Heart right ventricle (tissue), 16 donors: ENCODE results near the gene CTNNA1. TPM values are rescaled to one million over a fixed set of nuclear protein-coding genes. Genes with fewer than 3 reads are reported as not detected.

Experiments
- ATAC-seq, 8 donors: fragments of 200-7000 bp; cut with Tn5 transposase; one replicate each; pipeline ENCODE4 v1.9.1; 2020; ENCODE audit warnings: mild to moderate bottlenecking in 8 of 8, moderate library complexity in 8 of 8, moderate number of reproducible peaks in 1 of 8
- DNase-seq, 2 donors: peaks; one replicate each; pipeline ENCODE4 v3.0.0-alpha.2; 2020
- H3K27ac ChIP-seq, 10 donors: fragments of 200-600 bp; sonication (generic) in 2 of 10; one replicate each; pipeline versions ENCODE4 v1.5.0 to v1.8.0; 2020 to 2022; ENCODE audit warnings: mild to moderate bottlenecking in 3 of 10
- H3K27me3 ChIP-seq, 7 donors: fragments of 200-600 bp; one replicate each; pipeline ENCODE4 v1.8.0; 2021 to 2022; ENCODE audit warnings: mild to moderate bottlenecking in 2 of 7
- H3K36me3 ChIP-seq, 9 donors: fragments of 200-600 bp; sonication (generic) in 1 of 9; one replicate each; pipeline versions ENCODE4 v1.5.0 to v1.8.0; 2020 to 2022; ENCODE audit warnings: mild to moderate bottlenecking in 2 of 9
- H3K4me1 ChIP-seq, 9 donors: fragments of 200-600 bp; sonication (generic) in 1 of 9; one replicate each; pipeline versions ENCODE4 v1.5.0 to v1.8.0; 2020 to 2022; ENCODE audit warnings: mild to moderate bottlenecking in 4 of 9
- H3K4me3 ChIP-seq, 10 donors: fragments of 200-600 bp; sonication (generic) in 2 of 10; one replicate each; pipeline versions ENCODE4 v1.5.0 to v1.8.0; 2020 to 2022; ENCODE audit warnings: mild to moderate bottlenecking in 7 of 10, moderate library complexity in 2 of 10
- H3K9me3 ChIP-seq, 11 donors: fragments of 200-600 bp in 10 of 11; sonication (generic) in 2 of 11; one replicate each; pipeline versions ENCODE4 v1.5.0 to v1.8.0; 2013 to 2022; ENCODE audit warnings: mild to moderate bottlenecking in 2 of 11, control low read depth in 1 of 11, moderate library complexity in 1 of 11
- CTCF ChIP-seq, 9 donors: fragments of 200-600 bp; sonication (generic) in 2 of 9; IDR thresholded peaks; one replicate each; pipeline versions ENCODE4 v1.5.0 to v1.8.0; 2021 to 2022; ENCODE audit warnings: antibody characterized with exemption in 9 of 9, mild to moderate bottlenecking in 5 of 9, moderate library complexity in 1 of 9
- WGBS, 2 donors: extraction: QIAGEN DNeasy Blood & Tissue Kit; methylation state at CpG; one replicate each; pipeline ENCODE4 v1.1.7; 2013; ENCODE audit warnings: inconsistent platforms in 1 of 2; 5-methylcytosine and 5-hydroxymethylcytosine counted together
- intact Hi-C, 10 donors: fragments of 100-400 bp; cut with DNase I; formaldehyde crosslinking; loops; one replicate each; pipeline versions ENCODE4 v1.11.1 to v1.14.2; 2022
- polyA plus RNA-seq, 2 donors: library from polyadenylated mRNA; stranded (reverse); fragments of 200-250 nt; gene quantifications; one replicate each; pipeline ENCODE4 v1.2.3, GENCODE V29; 2013
- total RNA-seq, 10 donors: library from RNA; stranded (reverse); fragmentation: NEBNext Ultra II Directional in 3 of 10; extraction: Animal tissue kit (Norgen Biotek cat#: 25700) in 3 of 10; gene quantifications; one replicate each; pipeline versions ENCODE4 v1.2.1 to v1.2.4, GENCODE V29; 2021 to 2023
- donor health status: Arrhythmogenic right ventricular cardiomyopathy.
- donor health status: ischemic (EF 13 %, LVEDD 7.1; RV severe dilation, severe dysfunction).
- donor health status: healthy with polysubstance abuse.
- donor health status: DM: no; HTN: yes; CAD: no.
- donor health status: DM: no; HTN: no; CAD: no.
- donor health status: ischemic (EF 25% LVEDD 6.9; RV normal size, moderate dysfunction).
- donor health status: ischemic (EF 25% LVEDD 5.7; RV mildly dilated, moderate dysfunction).
- donor health status: healthy.
- donor health status: DM: yes; HTN: yes; CAD: no.
- donor health status: Ischemic cardiomyopathy.
- donor health status: ischemic (EF 35%, LVEDD 5.7; RV mildly dilated, moderate dysfunction).
- donor health status: nonischemic (EF 11% LVEDD 7.7; RV severe dilation, severe dysfunction).
- donor health status: DM: yes; HTN: yes; CAD: no.
- donor health status: PGD.
- donor health status: ischemic (EF 29% LVEDD 5.4; RV normal size, mild dysfunction).
- donor health status: nonischemic (EF 23%, LVEDD 6.1; RV moderate dilation, normal function).

CTNNA1 gene
- total and polyA plus RNA-seq, 12 donors = 128 to 416 (median 379) TPM

- 94 to 97% methylated on average over 8 of the region's 8 CpGs for WGBS, 2 donors
- DNase-seq = no peak
Observed at GRCh38 chr5:138946241-138946623, 193.0 kb downstream of the CTNNA1 start.

DNA sequence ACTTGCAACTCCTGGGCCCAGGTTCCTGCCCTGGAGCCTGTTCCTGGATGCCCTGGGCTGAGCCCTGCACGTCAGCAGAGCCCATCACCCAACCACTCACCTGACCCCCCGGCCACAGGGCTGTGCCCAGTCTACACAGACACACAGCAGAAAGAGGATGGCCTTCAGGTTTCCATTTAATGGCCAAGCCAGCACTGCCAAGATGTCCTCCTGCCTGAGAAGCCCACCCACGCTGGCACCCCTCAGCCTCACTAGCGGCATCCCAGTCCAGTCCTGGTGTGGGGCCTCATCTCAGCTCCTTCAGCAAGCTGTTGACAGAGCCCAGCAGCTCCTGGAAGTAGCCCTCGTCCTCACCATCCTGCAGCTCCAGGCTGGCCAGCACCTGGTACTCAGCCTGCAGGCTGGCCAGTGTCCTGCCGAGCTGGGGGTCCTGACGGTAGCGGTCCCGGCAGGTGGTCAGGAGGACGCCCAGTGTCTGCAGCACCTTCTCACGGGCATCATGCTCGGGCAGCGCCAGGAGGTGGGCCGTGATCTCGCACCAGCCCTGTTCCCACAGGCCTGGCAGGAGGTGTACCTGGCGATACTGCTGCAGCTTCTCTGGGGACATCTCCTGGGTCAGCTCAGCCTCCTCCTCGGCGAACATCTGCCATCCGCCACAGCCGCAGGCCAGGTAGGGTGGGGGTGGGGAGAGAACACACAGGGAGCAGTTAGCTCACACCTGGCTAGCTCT is 193.8 kb downstream of the CTNNA1 start:
- 96% methylated on average over 20 of the region's 20 CpGs for WGBS, 2 donors
- ATAC-seq = no peak
- no peak overlapping the region for H3K4me3 ChIP-seq
- H3K9me3 ChIP-seq = no peaks in the 10 kb centered on the region
- peaks cover 6 to 61% (median 42%) of the 10 kb centered on the region in 9 donors for H3K4me1 ChIP-seq
- H3K27ac ChIP-seq = no peak overlapping the region
- peaks cover 0 to 24% (median 0%) of the 10 kb centered on the region in 9 donors for H3K36me3 ChIP-seq
- intact Hi-C loops = no loop called here
- no peaks in the 10 kb centered on the region for H3K27me3 ChIP-seq
- TF ChIP-seq CTCF (IDR thresholded peaks at IDR 0.05) = no peak
- DNase-seq = no peak

More at GRCh38 chr5:138946241-138946623, 193.0 kb downstream of the CTNNA1 start:
- no peaks in the 10 kb centered on the region for H3K27me3 ChIP-seq
- H3K27ac ChIP-seq = no peak overlapping the region
- H3K36me3 ChIP-seq = peaks cover 0 to 24% (median 0%) of the 10 kb centered on the region in 9 donors
- intact Hi-C loops = no loop called here
- H3K4me3 ChIP-seq = no peak overlapping the region
- H3K4me1 ChIP-seq = peaks cover 3 to 54% (median 39%) of the 10 kb centered on the region in 9 donors
- ATAC-seq = no peak
- no peak for TF ChIP-seq CTCF (IDR thresholded peaks at IDR 0.05)
- no peaks in the 10 kb centered on the region for H3K9me3 ChIP-seq

GRCh38 chr5:138947780-138948179 is 194.6 kb downstream of the CTNNA1 start:
- Histone ChIP-seq H3K4me3 (no peak overlapping the region), H3K27ac (no peak overlapping the region), H3K27me3 (no peaks in the 10 kb centered on the region), H3K4me1 (peaks cover 13 to 62% (median 49%) of the 10 kb centered on the region in 9 donors), H3K9me3 (no peaks in the 10 kb centered on the region), H3K36me3 (peaks cover 0 to 23% (median 0%) of the 10 kb centered on the region in 9 donors)
- intact Hi-C loops = no loop called here
- WGBS, 2 donors = 59 to 63% methylated on average over 5 of the region's 5 CpGs
- TF ChIP-seq CTCF (IDR thresholded peaks at IDR 0.05) = no peak
- DNase-seq (no peak), ATAC-seq (peak in 1 of 8 donors; percentile 31)

DNA sequence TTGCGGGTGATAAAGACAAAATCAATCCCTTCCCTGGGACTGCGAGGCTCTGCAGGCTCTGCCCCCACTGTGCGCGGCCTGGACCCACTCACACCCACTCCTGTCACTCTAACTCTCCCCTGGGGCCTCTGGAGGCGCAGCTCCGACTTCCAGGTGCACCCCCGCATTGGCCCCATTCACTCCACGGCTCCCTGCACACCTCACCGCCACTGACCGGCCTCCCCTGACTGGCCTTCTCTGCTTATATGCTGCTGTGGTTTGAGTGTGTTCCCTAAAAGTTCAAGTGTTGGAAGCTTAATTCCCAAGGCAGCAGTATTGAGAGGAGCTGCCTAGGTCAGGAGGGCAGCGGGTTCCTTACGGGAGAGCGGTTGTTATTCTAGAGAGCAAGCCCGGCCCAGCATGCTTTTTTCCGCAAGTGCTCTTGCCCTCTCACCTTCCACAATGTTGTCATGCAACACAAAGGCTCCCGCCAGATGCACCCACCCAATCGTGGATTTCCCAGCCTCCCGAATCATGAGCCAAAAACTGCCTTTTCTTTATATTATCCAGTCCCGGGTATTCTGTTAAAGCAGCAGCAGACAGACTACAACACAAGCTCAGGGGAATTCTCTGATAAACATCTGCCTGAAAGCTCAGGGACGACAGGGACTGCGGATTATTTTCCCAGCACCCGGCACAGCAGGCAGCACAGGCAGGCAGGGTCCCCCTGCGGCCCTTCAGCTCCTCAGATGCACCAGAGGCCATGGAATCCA is 195.4 kb downstream of the CTNNA1 start:
- ATAC-seq = no peak
- Histone ChIP-seq H3K27ac (no peak overlapping the region), H3K4me3 (no peak overlapping the region), H3K36me3 (peaks cover 0 to 23% (median 0%) of the 10 kb centered on the region in 9 donors), H3K4me1 (peaks cover 21 to 68% (median 58%) of the 10 kb centered on the region in 9 donors), H3K9me3 (no peaks in the 10 kb centered on the region), H3K27me3 (no peaks in the 10 kb centered on the region)
- 73 to 80% methylated on average over 23 of the region's 23 CpGs for WGBS, 2 donors
- no peak for TF ChIP-seq CTCF (IDR thresholded peaks at IDR 0.05)
- intact Hi-C loops = no loop called here
- no peak for DNase-seq
